H1 (cell line): ENCODE results near the gene IL5.

Experiments
- GABPA ChIP-seq: IDR thresholded peaks from 2 replicates; pipeline ENCODE4 v1.6.1; 2011; ENCODE audit warnings: mild to moderate bottlenecking, low read length, moderate library complexity, borderline replicate concordance; ENCODE audit not compliant: insufficient read depth
- HDAC2 ChIP-seq, 2 experiments: fragments of 300-600 bp in 1 of 2; sonication (generic) in 1 of 2; IDR thresholded peaks; 2 replicates each; pipeline ENCODE4 v1.6.1; 2011 to 2012; ENCODE audit warnings: low read depth in 2 of 2, low read length in 2 of 2, mild to moderate bottlenecking in 2 of 2, moderate library complexity in 2 of 2, borderline replicate concordance in 1 of 2, inconsistent platforms in 1 of 2
- JUN ChIP-seq: IDR thresholded peaks from 2 replicates; pipeline ENCODE4 v1.6.1; 2011; ENCODE audit warnings: low read depth, mild to moderate bottlenecking, improper control_type of control experiment, low read length
- KDM5A ChIP-seq: fragments of 200-600 bp; IDR thresholded peaks from 2 replicates; pipeline ENCODE4 v1.7.1; 2012; ENCODE audit warnings: mild to moderate bottlenecking, low read length, inconsistent platforms, mixed read lengths
- POLR2A ChIP-seq, 2 experiments: IDR thresholded peaks; 1 replicate in 1 of 2; 2 replicates in 1 of 2; pipeline ENCODE4 v1.6.1; 2011; ENCODE audit warnings: low read depth in 2 of 2, low read length in 2 of 2, mild to moderate bottlenecking in 2 of 2; ENCODE audit errors: control extremely low read depth in 1 of 2
- POLR2AphosphoS5 ChIP-seq: IDR thresholded peaks from 2 replicates; pipeline ENCODE4 v1.6.1; 2011; ENCODE audit warnings: low read depth, low read length
- RFX5 ChIP-seq: IDR thresholded peaks from 2 replicates; pipeline ENCODE4 v1.6.1; 2011; ENCODE audit warnings: low read depth, low read length, improper control_type of control experiment, borderline replicate concordance
- SIN3A ChIP-seq, 2 experiments: IDR thresholded peaks in 1 of 2; conservative IDR thresholded peaks in 1 of 2; 2 replicates each; pipeline ENCODE4 v1.6.1; 2011 to 2012; ENCODE audit warnings: low read length in 2 of 2, improper control_type of control experiment in 1 of 2, low read depth in 1 of 2, mild to moderate bottlenecking in 1 of 2
- TF ChIP-seq, protein P1 (sequence below), 3 experiments: IDR thresholded peaks; 1 replicate in 2 of 3; 2 replicates in 1 of 3; pipeline versions ENCODE4 v1.5.1 to v1.6.1; 2011; ENCODE audit warnings: low read length in 3 of 3, mild to moderate bottlenecking in 3 of 3, inconsistent platforms in 2 of 3, low read depth in 1 of 3, moderate library complexity in 1 of 3; ENCODE audit not compliant: insufficient read depth in 1 of 3; ENCODE audit errors: control extremely low read depth in 1 of 3
- TF ChIP-seq, protein P2 (sequence below): IDR thresholded peaks from 2 replicates; pipeline ENCODE4 v1.6.1; 2012; ENCODE audit warnings: low read length, inconsistent platforms

DNA sequence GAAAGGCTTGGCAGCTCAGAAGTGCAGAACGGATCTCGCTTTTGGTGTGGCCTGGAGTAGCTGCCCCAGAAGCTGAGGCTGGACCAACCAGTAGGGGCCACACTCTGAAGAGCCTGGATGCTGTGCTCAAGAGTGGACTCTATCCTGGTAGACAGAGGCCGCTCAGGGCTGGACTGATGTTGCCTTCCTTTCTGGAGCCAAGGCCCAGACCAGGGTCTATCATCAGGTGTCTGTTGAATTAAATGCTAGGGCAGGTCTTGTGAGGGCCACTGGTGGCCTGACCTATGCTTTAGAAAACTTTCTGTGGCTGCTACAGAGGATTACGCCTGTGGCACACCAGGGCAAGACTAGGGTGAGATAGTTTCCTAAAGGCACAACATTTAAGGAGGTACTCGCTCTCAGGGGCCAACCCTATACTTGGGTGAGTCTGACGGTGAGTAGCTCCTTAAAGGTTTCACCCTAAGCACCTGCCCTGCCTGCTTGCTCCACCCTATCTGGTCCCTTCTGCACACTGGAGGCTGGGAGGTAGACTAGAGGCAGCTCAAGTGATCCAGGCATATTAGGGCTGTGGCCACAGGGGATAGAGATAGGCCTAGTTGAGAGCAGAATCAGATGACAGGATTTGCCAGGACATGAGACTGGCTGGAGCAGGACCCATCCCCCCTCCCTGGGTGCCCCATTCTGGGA lies 42.9 kb downstream of the IL5 start:
- TF ChIP-seq, protein P1, sequence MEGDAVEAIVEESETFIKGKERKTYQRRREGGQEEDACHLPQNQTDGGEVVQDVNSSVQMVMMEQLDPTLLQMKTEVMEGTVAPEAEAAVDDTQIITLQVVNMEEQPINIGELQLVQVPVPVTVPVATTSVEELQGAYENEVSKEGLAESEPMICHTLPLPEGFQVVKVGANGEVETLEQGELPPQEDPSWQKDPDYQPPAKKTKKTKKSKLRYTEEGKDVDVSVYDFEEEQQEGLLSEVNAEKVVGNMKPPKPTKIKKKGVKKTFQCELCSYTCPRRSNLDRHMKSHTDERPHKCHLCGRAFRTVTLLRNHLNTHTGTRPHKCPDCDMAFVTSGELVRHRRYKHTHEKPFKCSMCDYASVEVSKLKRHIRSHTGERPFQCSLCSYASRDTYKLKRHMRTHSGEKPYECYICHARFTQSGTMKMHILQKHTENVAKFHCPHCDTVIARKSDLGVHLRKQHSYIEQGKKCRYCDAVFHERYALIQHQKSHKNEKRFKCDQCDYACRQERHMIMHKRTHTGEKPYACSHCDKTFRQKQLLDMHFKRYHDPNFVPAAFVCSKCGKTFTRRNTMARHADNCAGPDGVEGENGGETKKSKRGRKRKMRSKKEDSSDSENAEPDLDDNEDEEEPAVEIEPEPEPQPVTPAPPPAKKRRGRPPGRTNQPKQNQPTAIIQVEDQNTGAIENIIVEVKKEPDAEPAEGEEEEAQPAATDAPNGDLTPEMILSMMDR (IDR thresholded peaks at IDR 0.05; ENCODE audit: control extremely low read depth in 1 of 3, insufficient read depth in 1 of 3, low read depth in 1 of 3, low read length in 3 of 3) = no peak
- no peak for TF ChIP-seq POLR2A (IDR thresholded peaks at IDR 0.05; ENCODE audit: control extremely low read depth in 1 of 2, low read depth in 2 of 2, low read length in 2 of 2)
- TF ChIP-seq SIN3A (conservative IDR thresholded peaks at IDR 0.05 in 1 of 2, IDR thresholded peaks at IDR 0.05 in 1 of 2; ENCODE audit: low read depth in 1 of 2, low read length in 2 of 2) = no peak
- no peak for TF ChIP-seq POLR2AphosphoS5
- TF ChIP-seq RFX5 = no peak
- TF ChIP-seq HDAC2 (IDR thresholded peaks at IDR 0.05; ENCODE audit: borderline replicate concordance in 1 of 2, low read depth in 2 of 2, low read length in 2 of 2) = no peak
- no peak for TF ChIP-seq GABPA
- TF ChIP-seq, protein P2, sequence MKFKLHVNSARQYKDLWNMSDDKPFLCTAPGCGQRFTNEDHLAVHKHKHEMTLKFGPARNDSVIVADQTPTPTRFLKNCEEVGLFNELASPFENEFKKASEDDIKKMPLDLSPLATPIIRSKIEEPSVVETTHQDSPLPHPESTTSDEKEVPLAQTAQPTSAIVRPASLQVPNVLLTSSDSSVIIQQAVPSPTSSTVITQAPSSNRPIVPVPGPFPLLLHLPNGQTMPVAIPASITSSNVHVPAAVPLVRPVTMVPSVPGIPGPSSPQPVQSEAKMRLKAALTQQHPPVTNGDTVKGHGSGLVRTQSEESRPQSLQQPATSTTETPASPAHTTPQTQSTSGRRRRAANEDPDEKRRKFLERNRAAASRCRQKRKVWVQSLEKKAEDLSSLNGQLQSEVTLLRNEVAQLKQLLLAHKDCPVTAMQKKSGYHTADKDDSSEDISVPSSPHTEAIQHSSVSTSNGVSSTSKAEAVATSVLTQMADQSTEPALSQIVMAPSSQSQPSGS = no peak
- TF ChIP-seq JUN = no peak
- TF ChIP-seq KDM5A = no peak
